Endodermal cell (in vitro differentiated cells): ENCODE data around the gene THUMPD3. TPM values are rescaled to one million over a fixed set of nuclear protein-coding genes. Genes with fewer than 3 reads are reported as not detected.

Experiments used
- DNase-seq: peaks from one replicate; pipeline ENCODE4 v3.0.0-alpha.2; 2017
- H3K27ac ChIP-seq: 2 replicates; pipeline ENCODE4 v1.5.1; 2013; ENCODE audit warnings: mild to moderate bottlenecking, low read depth, low read length, moderate library complexity
- H3K27me3 ChIP-seq: 2 replicates; pipeline ENCODE4 v1.6.1; 2013; ENCODE audit warnings: mild to moderate bottlenecking, low read length, moderate library complexity; ENCODE audit not compliant: insufficient read depth, control insufficient read depth, poor library complexity, severe bottlenecking
- H3K36me3 ChIP-seq: 2 replicates; pipeline ENCODE4 v1.7.0; 2013; ENCODE audit warnings: mild to moderate bottlenecking, low read length, moderate library complexity; ENCODE audit not compliant: control insufficient read depth, insufficient read depth
- H3K4me1 ChIP-seq: one replicate; pipeline ENCODE4 v1.7.0; 2013; ENCODE audit warnings: low read length; ENCODE audit not compliant: control insufficient read depth, insufficient read depth
- H3K4me3 ChIP-seq: 2 replicates; pipeline ENCODE4 v1.5.1; 2013; ENCODE audit warnings: mild to moderate bottlenecking, low read length, moderate library complexity
- H3K9ac ChIP-seq: 2 replicates; pipeline ENCODE4 v1.6.1; 2013; ENCODE audit warnings: mild to moderate bottlenecking, low read length, moderate library complexity; ENCODE audit not compliant: poor library complexity, severe bottlenecking; ENCODE audit errors: extremely low read depth
- H3K9me3 ChIP-seq: 2 replicates; pipeline ENCODE4 v1.6.1; 2013; ENCODE audit warnings: mild to moderate bottlenecking, low read length, moderate library complexity; ENCODE audit not compliant: control insufficient read depth
- H3K27ac Mint-ChIP-seq: 2 replicates; pipeline ENCODE4 v1.8.0; 2020; ENCODE audit warnings: mixed read lengths
- H3K27me3 Mint-ChIP-seq: 2 replicates; pipeline ENCODE4 v1.8.0; 2021; ENCODE audit warnings: mild to moderate bottlenecking, mixed read lengths; ENCODE audit not compliant: insufficient read depth
- H3K36me3 Mint-ChIP-seq: 2 replicates; pipeline ENCODE4 v1.8.0; 2020; ENCODE audit warnings: low read depth, mixed read lengths
- H3K4me1 Mint-ChIP-seq: 2 replicates; pipeline ENCODE4 v1.8.0; 2020; ENCODE audit warnings: mixed read lengths
- H3K4me3 Mint-ChIP-seq: 2 replicates; pipeline ENCODE4 v1.8.0; 2020; ENCODE audit warnings: mild to moderate bottlenecking, moderate library complexity, mixed read lengths
- H3K9me3 Mint-ChIP-seq: 2 replicates; pipeline ENCODE4 v1.8.0; 2020; ENCODE audit warnings: mild to moderate bottlenecking, mixed read lengths
- WGBS, 2 experiments: methylation state at CpG; one replicate each; pipeline versions ENCODE4 v1.1.5 to v1.1.7; 2013; ENCODE audit warnings: missing lambda C conversion rate in 2 of 2, mixed read lengths in 1 of 2; ENCODE audit not compliant: insufficient coverage in 1 of 2, insufficient read length in 1 of 2; 5-methylcytosine and 5-hydroxymethylcytosine counted together
- total RNA-seq, 2 donors: library from RNA; stranded (reverse); fragmentation: NEBNext Ultra II Directional in 1 of 2; extraction: Animal tissue kit (Norgen Biotek cat#: 25700) in 1 of 2; gene quantifications; 2 replicates in 1 of 2; 3 replicates in 1 of 2; pipeline ENCODE4 v1.2.1, GENCODE V29; 2021
- TF ChIP-seq, protein P1 (sequence below): fragments of 200-600 bp; sonication (generic); conservative IDR thresholded peaks from 2 replicates; pipeline ENCODE4 v1.5.0; 2021; ENCODE audit warnings: antibody characterized with exemption, mild to moderate bottlenecking

THUMPD3 gene
- total RNA-seq, 2 donors from 2014 or later = 55.7 to 61.8 TPM

DNA sequence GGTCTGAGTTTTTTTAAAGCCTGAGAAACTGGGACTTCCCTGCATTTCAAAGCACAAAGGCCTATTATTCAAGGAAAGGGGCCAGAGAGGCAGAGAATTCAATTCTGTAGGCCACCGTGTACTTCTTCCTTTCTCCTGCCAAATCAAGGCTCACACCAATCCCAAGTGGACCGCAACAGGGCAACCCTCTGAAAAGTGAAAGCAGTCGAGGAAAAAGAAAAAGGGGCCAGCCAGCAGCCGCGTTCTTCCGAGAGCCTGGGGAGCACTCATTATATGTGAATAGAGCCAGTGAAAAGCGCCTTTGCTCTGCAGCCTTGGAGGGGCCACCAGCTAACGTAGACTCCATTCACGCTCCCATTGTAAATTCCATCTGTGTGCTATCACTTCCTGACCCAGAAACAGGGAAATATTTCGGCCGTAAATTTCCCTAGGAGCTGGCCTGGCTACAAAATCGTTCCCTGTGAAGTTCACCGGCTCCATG is 45.9 kb upstream of the THUMPD3 start:
- TF ChIP-seq, protein P1, sequence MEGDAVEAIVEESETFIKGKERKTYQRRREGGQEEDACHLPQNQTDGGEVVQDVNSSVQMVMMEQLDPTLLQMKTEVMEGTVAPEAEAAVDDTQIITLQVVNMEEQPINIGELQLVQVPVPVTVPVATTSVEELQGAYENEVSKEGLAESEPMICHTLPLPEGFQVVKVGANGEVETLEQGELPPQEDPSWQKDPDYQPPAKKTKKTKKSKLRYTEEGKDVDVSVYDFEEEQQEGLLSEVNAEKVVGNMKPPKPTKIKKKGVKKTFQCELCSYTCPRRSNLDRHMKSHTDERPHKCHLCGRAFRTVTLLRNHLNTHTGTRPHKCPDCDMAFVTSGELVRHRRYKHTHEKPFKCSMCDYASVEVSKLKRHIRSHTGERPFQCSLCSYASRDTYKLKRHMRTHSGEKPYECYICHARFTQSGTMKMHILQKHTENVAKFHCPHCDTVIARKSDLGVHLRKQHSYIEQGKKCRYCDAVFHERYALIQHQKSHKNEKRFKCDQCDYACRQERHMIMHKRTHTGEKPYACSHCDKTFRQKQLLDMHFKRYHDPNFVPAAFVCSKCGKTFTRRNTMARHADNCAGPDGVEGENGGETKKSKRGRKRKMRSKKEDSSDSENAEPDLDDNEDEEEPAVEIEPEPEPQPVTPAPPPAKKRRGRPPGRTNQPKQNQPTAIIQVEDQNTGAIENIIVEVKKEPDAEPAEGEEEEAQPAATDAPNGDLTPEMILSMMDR = no peak
- Mint-ChIP-seq H3K4me3 (no peak overlapping the region), H3K27me3 (no peaks in the 10 kb centered on the region), H3K9me3 (peaks cover 3% of the 10 kb centered on the region), H3K27ac (peak overlapping the region; percentile 73), H3K36me3 (no peaks in the 10 kb centered on the region), H3K4me1 (peaks cover 6% of the 10 kb centered on the region)
- WGBS, 2 experiments = 20 to 38% methylated on average over 10 to 13 of the region's 13 CpGs
- Histone ChIP-seq H3K4me1 (no peaks in the 10 kb centered on the region), H3K36me3 (no peaks in the 10 kb centered on the region), H3K9ac (no peak overlapping the region), H3K27ac (peak overlapping the region; percentile 98), H3K4me3 (no peak overlapping the region), H3K27me3 (no peaks in the 10 kb centered on the region), H3K9me3 (no peaks in the 10 kb centered on the region)
- DNase-seq = peak; percentile 66

DNA sequence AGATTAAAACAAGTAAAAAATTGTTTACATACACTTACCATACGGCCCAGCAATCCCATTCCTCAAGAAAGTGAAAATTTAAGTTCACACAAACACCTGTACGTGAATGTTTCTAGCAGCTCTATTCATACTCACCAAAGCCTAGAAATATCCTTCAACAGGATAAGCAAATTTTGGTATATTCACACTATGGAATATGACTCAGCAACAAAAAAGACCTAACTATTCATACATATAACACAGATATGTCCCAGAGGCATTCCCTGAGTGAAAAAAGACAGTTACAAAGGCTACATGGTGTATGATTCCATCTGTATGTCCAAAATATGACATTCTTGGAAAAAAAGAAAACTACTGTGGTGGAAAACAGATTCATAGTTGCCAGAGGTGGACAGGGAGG is 40.1 kb upstream of the THUMPD3 start:
- H3K27me3 Mint-ChIP-seq = no peaks in the 10 kb centered on the region
- TF ChIP-seq, protein P1 = no peak
- H3K4me1 ChIP-seq = no peaks in the 10 kb centered on the region
- no peaks in the 10 kb centered on the region for H3K36me3 Mint-ChIP-seq
- H3K9me3 Mint-ChIP-seq = peaks cover 37% of the 10 kb centered on the region
- H3K36me3 ChIP-seq = no peaks in the 10 kb centered on the region
- H3K4me1 Mint-ChIP-seq = no peaks in the 10 kb centered on the region
- no peak overlapping the region for H3K4me3 Mint-ChIP-seq
- DNase-seq = no peak
- WGBS, 2 experiments = 90 to 100% methylated on average over 1 to 2 of the region's 2 CpGs
- peaks cover 19% of the 10 kb centered on the region for H3K9me3 ChIP-seq
- no peak overlapping the region for H3K4me3 ChIP-seq
- no peak overlapping the region for H3K9ac ChIP-seq
- H3K27ac Mint-ChIP-seq = no peak overlapping the region
- H3K27ac ChIP-seq = no peak overlapping the region
- no peaks in the 10 kb centered on the region for H3K27me3 ChIP-seq

DNA sequence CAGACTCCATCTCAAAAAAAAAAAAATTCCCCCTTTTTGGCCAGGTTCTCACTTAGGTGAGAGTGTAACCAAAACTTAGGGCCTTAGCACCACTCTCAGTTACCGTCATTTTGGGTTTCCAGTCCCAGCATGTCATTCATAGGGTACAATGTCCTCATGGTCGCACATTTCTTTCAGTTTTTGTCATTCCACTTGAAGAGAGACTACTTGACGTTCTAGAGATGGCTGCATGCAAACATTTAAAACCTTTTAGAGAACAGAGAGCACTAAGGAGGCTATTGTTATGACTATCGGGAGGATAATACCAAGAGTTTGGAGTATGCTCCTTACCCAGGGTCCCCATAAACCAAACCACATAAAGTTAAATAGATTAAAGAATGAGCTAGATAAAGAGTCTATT is 37.9 kb upstream of the THUMPD3 start:
- H3K27me3 ChIP-seq = no peaks in the 10 kb centered on the region
- H3K36me3 Mint-ChIP-seq = no peaks in the 10 kb centered on the region
- no peak overlapping the region for H3K4me3 ChIP-seq
- no peaks in the 10 kb centered on the region for H3K36me3 ChIP-seq
- no peak overlapping the region for H3K4me3 Mint-ChIP-seq
- no peak for DNase-seq
- 77 to 92% methylated on average over 2 to 4 of the region's 4 CpGs for WGBS, 2 experiments
- H3K9me3 Mint-ChIP-seq = peaks cover 59% of the 10 kb centered on the region
- no peaks in the 10 kb centered on the region for H3K4me1 Mint-ChIP-seq
- TF ChIP-seq, protein P1 = no peak
- H3K27ac Mint-ChIP-seq = no peak overlapping the region
- H3K27me3 Mint-ChIP-seq = peaks cover 2% of the 10 kb centered on the region
- H3K4me1 ChIP-seq = no peaks in the 10 kb centered on the region
- peaks cover 38% of the 10 kb centered on the region for H3K9me3 ChIP-seq
- H3K9ac ChIP-seq = no peak overlapping the region
- H3K27ac ChIP-seq = no peak overlapping the region
